Left hindlimb (tissue), 1 donor: ENCODE results near the gene DTNB.
A peak's percentile ranks its signal among the peaks of the same experiment; 100 is the strongest.
"Not testable (repeated sequence)": the region's sequence is repeated elsewhere in the genome, so short reads cannot be mapped to it uniquely, and the experiment has no call there.

Experiments
- DNase-seq: peaks from one replicate; pipeline ENCODE4 v3.0.0-alpha.2; 2018

DTNB gene

GRCh38 chr2:25677877-25678276 is 4.5 kb upstream of the DTNB start:
- DNase-seq = no peak

GRCh38 chr2:25674077-25674362 is 643 bp upstream of the DTNB start:
- no peak for DNase-seq

GRCh38 chr2:25672494-25673299 is 680 bp downstream of the DTNB start:
- peak; percentile 56 for DNase-seq

GRCh38 chr2:25671622-25672021 is 1.8 kb downstream of the DTNB start:
- DNase-seq = no peak

GRCh38 chr2:25669520-25669919 is 3.9 kb downstream of the DTNB start:
- DNase-seq = no peak

- DNase-seq = no peak
Measured at GRCh38 chr2:25666218-25666617, 7.2 kb downstream of the DTNB start.

GRCh38 chr2:25665429-25665828 is 7.9 kb downstream of the DTNB start:
- not testable (repeated sequence) for DNase-seq

GRCh38 chr2:25664965-25665307 is 8.4 kb downstream of the DTNB start:
- DNase-seq = no peak

- peak; percentile 61 for DNase-seq
Measured at GRCh38 chr2:25664183-25664964, 9.0 kb downstream of the DTNB start.

GRCh38 chr2:25655316-25655715 is 18.1 kb downstream of the DTNB start:
- DNase-seq = no peak

GRCh38 chr2:25654801-25655200 is 18.6 kb downstream of the DTNB start:
- DNase-seq = no peak

- DNase-seq = no peak
Measured at GRCh38 chr2:25651782-25652455, 21.5 kb downstream of the DTNB start.

- no peak for DNase-seq
Measured at GRCh38 chr2:25651066-25651465, 22.3 kb downstream of the DTNB start.

GRCh38 chr2:25650256-25650655 is 23.1 kb downstream of the DTNB start:
- DNase-seq = no peak

GRCh38 chr2:25649786-25650185 is 23.6 kb downstream of the DTNB start:
- no peak for DNase-seq

GRCh38 chr2:25642298-25642697 is 31.1 kb downstream of the DTNB start:
- DNase-seq = no peak

- DNase-seq = no peak
Measured at GRCh38 chr2:25639696-25640095, 33.7 kb downstream of the DTNB start.

GRCh38 chr2:25639131-25639530 is 34.2 kb downstream of the DTNB start:
- no peak for DNase-seq

- DNase-seq = no peak
Measured at GRCh38 chr2:25635797-25636196, 37.6 kb downstream of the DTNB start.

GRCh38 chr2:25633801-25634200 is 39.6 kb downstream of the DTNB start:
- not testable (repeated sequence) for DNase-seq

- no peak for DNase-seq
Measured at GRCh38 chr2:25632396-25632795, 41.0 kb downstream of the DTNB start.

GRCh38 chr2:25624635-25625034 is 48.7 kb downstream of the DTNB start:
- no peak for DNase-seq

- DNase-seq = no peak
Measured at GRCh38 chr2:25623361-25623760, 50.0 kb downstream of the DTNB start.

- DNase-seq = no peak
Measured at GRCh38 chr2:25620711-25621110, 52.7 kb downstream of the DTNB start.
